GM19193 (cell line): ENCODE results near the gene TXNRD1.

ENCODE experiments used
- POLR2A ChIP-seq: IDR thresholded peaks from 4 replicates; pipeline ENCODE4 v1.6.1; 2011; ENCODE audit not compliant: insufficient read depth, insufficient read length; ENCODE audit errors: extremely low read depth

The TXNRD1 gene

DNA sequence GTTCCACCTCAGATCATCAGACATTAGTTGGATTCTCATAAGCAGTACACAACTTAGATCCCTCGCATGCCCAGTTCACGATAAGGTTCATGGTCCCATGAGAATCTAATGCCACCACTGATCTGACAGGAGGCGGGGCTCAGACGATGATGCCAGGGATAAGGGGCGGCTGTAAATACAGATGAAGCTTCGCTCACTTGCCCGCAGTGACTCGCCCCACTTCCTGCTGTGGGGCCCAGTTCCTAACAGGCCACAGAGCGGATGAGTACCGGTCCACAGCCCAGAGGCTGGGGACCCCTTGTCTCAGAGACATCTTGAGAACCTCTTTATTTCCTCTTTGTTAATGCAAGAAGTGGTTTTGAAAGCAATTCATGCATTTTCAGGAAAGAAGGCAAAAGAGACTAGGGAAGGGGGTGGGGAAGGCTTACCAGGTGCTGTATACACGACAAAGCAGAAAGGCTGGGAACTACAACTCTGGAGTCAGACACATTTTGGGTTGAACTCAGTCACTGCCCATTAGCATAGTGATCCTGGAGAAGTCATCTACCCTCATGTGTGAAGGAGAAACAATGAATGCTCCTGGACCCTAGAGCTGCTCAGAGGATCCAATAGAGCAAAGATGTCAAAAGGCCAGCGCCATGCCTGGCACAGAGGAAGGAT, 156.6 kb downstream of the TXNRD1 start:
- TF ChIP-seq POLR2A = no peak

DNA sequence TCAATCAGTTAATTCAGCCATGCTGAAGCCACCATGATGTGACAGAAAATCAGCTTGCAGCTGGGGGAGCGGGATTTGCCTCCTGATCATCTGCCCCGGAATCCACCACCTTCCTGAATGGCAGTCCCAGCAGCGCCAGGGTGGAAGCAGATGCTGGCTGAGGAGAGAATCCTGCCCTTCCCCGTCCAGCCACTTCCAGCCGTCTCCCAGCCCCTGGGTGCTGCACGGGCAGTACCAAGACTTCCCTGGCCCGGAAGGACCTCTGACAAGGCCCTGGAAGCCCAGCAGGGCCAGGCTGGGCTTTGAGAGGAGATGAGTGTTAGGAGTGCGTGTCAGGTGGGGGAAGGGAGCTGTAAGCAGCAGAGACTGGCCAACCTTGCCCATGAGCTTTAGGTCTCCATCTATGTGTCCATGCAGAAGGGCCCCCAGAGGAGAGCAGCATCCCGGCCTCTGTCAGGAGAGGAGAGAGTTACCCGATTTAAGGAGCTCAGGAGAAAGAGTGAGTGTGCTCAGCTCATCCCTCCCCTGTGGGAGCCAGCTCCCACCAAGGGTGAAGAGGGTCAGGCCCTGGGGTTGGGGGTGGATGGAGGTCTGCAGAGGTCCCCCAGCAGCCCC, 157.2 kb downstream of the TXNRD1 start:
- TF ChIP-seq POLR2A = no peak

DNA sequence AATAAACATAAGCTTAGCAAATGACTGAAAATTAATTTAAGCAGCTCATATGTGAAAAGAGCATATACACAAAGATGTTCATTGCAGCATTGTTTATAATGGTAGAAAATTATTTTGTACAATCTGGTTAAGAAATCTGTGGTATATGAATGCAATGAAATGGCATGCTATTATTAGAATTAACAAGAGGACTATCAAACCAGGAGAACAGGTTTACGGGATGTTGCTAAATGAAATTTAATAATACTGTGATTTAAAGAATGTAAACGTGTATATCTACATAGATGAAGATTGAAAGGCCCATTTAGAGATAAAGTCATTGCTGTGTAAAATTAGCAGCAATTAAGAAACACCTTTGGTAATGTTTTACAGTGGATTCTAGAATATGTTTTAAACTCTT, 158.5 kb downstream of the TXNRD1 start:
- TF ChIP-seq POLR2A = no peak

DNA sequence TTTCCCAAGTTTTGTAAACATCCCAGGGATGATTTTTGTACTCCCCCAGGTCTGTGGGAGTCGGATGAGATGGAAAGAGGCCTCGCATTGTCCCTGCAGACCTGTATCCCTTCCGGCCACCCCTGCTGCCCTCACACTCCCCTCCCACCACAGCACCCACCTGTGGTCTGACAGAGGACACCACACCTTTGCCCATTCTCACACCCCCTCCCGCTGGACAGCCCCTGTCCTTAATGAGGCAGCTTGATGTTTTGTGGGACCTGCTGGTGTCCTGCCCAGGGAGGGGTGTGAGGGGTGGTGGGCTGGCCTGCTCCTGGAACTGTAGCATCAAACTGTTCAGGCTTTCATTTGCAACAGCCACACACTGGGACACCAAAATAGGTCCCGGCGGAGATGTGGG, 159.2 kb downstream of the TXNRD1 start:
- TF ChIP-seq POLR2A = no peak

DNA sequence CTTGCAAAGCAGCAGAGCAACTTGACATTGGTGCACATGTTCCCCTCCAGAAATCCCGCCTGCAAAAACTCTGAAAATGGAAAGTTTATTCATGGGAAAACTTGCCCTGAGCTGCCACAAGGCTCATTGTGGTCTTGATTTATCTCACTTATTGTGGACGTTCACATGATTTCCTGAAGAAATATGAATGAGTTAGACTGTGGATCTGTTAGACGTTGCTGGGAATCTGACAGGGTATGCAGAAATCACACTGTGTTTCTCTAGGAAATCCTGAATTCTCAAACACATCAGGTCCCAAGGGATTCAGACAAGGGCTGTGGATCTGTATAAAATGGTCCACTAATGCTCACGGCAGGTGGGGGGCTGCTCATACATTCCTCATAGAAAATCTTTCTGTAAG, 160.2 kb downstream of the TXNRD1 start:
- TF ChIP-seq POLR2A = no peak

DNA sequence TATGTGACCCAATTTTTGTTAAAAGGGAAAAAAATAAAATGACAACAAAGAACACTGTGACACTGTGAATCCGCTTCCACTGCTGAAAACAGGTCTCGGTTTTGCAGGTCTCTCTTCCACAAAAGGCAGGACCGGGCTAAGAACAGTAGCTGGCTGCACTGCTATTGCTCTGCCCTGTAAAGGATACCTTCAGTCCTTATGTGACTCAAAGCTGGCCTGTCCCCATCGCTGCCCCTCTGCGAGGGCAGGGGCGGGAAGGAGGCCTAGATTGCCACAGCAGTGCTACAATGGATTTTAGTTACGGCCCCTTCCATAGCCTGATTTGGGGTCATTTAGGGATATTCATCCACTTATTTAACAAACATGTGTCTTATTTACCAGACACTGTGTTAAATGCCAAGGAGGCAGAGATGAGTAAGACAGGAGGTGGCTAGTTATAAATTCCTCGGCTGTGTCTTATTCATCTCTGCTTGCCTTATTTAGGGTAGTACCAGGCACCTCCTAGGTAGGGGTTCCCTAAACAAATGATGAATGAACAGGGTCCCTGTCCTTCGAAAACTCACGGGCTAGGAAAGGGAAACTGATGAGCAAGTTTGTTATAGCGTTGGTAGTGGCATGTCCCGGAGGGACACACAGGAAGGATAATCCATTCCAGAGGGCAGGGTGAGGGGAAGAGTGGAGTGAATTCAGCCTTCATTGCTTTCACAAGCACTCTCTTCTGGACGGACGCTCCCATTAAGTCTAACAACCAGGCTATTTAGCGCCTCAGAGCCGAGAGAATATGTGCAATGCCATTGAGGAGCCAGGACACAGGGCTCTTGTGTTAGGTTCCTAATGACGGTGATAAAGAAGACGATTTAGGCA, 161.3 kb downstream of the TXNRD1 start:
- TF ChIP-seq POLR2A = no peak

DNA sequence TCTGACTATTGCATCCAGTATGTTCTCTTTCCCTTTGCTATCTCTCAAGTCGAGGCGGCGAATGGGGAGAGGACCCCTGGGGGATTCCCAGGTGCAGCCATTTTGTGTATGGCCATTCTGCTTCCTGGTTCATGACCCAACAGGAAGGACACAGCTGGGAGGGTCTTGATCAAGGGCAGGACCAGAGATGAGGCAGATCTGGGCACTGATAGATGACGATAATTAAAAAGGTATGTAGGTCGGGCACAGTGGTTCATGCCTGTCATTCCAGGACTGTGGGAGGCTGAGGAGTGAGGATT, 161.9 kb downstream of the TXNRD1 start:
- no peak for TF ChIP-seq POLR2A

DNA sequence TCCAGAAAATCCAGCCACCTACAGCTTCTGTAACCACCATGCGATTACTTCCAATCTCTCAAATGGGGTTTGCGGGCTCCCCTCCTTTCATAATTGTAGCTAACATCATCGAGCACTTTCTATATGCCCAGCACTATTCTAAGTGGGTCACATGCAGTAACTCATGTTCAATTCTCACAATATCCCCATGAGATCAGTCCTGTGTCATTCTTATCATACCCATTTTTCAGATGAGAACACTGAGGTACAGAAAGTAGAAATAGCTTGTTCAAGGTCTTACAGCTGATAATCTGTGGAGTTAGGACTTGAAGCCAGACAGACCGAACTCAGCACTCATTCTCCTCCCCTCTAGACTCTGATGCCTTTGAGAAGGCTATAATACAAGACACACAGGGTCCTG, 162.8 kb downstream of the TXNRD1 start:
- no peak for TF ChIP-seq POLR2A

DNA sequence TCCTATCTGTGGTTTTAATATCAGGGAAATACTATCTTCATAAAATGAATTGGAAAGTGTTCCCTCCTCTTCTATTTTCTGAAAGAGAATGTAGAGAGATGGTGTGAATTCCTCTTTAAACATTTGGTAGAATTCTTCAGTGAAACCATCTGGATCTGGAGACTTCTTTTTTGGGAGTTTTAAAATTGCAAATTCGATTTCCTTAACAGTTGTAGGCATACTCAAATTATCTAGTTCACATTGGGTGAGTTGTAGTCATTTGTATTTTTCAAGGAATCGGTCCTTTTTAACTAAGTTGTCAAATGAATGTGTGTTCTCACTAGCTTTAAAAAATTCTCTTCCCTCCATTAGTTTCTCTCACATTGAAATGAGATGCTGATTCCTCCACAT, 165.8 kb downstream of the TXNRD1 start:
- no peak for TF ChIP-seq POLR2A

DNA sequence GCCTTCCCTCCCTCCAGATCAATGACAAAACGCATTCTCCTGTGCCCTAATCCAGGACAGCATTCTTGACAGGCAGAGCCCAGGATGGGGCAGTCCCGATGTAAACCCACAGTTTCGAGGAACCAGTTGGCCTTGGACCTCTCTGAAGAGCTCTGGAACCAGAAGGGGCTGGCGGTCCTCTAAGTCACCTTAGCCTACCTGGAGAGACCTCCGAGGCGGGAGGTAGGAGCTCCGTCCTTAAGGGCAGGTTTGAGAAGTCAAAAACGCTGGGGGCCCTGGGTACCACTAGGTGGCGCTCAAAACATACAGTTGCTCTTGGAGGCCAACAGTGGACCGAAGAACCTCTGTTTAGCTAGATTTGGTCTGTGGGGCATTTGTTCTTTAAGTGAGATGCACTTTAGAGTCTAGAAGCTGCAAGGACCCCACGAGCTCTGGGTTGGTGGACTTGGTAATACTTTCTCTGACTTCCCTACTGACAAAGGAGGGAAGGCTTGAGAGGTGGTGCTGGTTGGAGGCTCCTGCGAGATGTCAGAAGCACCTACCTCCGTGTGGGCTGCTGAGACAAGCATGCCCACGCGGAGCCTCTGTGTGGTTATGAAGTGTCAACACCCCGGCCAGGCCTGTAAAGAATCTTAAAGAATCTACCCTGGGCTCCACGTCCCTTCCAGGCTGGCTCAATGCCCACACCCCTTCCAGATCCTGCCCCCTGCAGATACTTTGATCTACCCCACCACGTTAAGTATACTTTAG, 166.3 kb downstream of the TXNRD1 start:
- no peak for TF ChIP-seq POLR2A

DNA sequence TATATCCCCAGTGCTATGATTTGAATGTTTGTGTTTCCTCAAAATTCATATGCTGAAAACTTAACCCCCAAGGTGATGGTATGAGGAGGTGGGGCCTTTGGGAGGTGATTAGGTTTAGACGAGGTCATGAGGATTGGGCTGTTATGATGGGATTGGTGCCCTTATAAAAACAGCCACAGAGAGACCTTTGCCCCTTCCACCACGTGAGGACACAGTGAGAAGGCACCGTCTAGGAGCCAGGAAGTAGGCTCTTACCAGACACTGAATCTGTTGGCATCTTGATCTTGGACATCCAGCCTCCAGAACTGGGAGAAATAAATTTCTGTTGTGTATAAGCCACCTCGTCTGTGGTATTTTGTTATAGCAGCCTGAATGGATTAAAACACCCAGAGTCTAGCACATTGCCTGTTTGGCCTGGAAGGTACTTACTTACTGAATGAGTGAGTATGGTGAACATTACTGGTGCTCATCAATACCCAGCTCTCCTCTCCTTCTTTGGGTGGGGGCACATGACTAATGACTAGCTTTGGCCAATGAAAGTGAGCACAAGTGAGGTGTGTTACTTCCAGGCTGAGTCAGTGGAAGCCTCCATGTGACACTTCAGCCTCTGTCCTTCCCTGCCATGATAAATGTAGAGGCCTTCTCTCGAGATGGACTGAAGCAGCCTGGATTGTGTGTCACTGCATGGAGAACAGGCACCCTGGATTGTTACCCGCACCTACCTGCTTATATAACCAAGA, 168.7 kb downstream of the TXNRD1 start:
- TF ChIP-seq POLR2A = no peak

DNA sequence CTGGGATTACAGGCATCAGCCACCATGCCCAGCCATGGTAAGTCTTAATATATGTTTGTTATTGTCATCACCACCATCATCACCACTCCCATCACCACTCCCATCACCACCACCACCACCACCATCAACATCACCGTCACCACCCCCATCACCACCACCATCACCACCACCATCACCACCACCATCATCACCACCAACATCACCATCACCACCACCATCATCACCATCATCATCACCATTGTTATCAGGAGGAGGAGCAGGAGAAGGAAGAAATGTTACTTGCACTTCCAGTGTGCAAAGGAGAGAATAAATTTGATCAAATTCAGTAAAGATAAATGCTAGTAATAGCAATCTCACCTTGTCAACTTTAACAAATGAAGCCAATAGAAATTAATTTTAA, 169.9 kb downstream of the TXNRD1 start:
- TF ChIP-seq POLR2A = no peak

DNA sequence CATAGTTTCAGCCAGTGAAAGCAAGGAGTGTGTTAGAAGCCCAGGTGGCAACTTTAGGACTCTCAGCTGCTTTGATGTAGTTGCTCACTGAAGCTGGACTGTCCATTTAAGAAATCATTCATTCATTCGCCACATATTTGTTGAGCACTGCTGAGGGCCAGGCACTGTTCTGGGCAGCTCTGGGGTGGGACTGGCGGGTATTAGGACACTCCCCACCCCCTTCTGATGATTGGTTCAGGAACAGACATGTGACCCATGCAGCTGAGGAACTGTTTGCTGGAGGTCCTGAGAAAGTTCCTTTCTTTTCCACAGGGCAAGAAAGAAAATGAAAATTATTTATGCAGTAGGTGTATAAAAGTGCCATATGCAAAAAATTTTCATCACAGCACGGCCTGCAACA, 170.9 kb downstream of the TXNRD1 start:
- no peak for TF ChIP-seq POLR2A

DNA sequence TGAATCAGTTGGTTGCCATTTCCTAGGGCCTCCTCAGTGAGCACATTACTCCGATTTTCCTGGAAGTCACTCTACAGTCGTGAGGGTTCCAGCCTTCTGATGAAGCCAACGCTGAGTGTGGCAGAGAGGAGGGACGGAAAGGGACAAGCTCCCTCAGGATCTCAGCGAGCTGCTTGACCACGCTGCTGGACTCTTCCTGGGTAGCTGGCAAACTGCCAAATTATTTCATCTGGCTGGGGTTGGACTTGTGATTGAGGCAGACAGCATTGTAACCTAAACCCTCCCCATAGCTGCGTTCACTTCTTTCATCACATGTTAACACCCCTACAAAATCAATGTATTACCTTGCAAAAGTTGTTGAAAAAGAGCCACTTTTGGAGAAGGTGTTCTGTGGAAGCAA, 171.6 kb downstream of the TXNRD1 start:
- TF ChIP-seq POLR2A = no peak
